Measurements from ENCODE around the gene LTBP2. TPM values are rescaled to one million over a fixed set of nuclear protein-coding genes. Genes with fewer than 3 reads are reported as not detected.
A peak's percentile ranks its signal among the peaks of the same experiment; 100 is the strongest.

The LTBP2 gene
- total and polyA plus RNA-seq, 2 of the 13 experiments (the other 11 are each of a cell fraction or from before 2014, with no cell fraction given): 0.20 to 0.41 TPM

DNA sequence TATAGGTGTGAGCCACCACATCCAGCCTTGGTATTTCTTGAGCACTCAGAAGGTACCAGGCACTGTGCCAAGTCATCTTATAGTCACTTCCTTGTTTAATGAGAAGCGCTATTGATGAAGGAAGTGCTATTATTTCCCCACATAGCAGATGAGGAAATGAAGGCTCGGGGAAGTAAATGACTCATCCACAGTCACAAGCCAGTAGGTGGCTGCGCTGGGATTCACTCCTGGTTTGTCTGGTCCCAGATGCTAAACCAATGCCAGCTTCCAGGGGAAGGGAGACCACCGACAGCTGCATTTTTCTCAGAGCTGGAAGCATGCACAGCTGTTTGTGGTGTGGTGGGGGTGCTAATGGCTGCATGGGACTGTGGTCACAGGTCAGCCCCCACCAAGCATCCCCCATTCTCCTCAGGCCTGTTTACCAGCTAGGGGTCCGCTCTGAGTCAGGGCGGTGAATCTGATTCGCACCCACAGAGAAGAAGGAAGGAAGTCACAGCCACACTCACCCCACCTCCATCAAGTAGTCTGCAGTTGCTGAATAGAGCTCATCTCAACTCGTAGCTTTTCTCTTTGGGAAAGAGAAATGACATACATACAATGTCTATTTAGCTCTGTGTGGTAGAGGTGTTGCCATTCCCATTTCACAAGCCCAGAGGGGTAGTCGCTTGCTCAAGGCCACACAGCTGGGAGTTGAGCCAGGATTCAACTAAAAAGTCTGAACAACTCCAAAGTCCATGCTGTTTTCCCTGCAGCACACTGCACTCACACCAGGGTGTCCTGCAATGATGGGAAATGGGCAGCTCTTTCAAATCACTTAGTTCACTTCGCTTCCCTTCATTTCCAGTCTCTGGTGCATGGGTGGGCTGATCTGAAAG is 6.3 kb upstream of the LTBP2 start (continued):
- TF ChIP-seq, protein P1, sequence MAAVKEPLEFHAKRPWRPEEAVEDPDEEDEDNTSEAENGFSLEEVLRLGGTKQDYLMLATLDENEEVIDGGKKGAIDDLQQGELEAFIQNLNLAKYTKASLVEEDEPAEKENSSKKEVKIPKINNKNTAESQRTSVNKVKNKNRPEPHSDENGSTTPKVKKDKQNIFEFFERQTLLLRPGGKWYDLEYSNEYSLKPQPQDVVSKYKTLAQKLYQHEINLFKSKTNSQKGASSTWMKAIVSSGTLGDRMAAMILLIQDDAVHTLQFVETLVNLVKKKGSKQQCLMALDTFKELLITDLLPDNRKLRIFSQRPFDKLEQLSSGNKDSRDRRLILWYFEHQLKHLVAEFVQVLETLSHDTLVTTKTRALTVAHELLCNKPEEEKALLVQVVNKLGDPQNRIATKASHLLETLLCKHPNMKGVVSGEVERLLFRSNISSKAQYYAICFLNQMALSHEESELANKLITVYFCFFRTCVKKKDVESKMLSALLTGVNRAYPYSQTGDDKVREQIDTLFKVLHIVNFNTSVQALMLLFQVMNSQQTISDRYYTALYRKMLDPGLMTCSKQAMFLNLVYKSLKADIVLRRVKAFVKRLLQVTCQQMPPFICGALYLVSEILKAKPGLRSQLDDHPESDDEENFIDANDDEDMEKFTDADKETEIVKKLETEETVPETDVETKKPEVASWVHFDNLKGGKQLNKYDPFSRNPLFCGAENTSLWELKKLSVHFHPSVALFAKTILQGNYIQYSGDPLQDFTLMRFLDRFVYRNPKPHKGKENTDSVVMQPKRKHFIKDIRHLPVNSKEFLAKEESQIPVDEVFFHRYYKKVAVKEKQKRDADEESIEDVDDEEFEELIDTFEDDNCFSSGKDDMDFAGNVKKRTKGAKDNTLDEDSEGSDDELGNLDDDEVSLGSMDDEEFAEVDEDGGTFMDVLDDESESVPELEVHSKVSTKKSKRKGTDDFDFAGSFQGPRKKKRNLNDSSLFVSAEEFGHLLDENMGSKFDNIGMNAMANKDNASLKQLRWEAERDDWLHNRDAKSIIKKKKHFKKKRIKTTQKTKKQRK (IDR thresholded peaks at IDR 0.05; ENCODE audit: low read length): no peak
- TF ChIP-seq SPEN (CRISPR knock-in tag; IDR thresholded peaks at IDR 0.05; ENCODE audit: low read depth) (peak; percentile 39; the same call in 1 of the 2 replicates), TFAP4 (IDR thresholded peaks at IDR 0.05; ENCODE audit: borderline replicate concordance, low read depth) (peak; percentile 43; the same call in 1 of the 2 replicates), ZNF496 (CRISPR knock-in tag; IDR thresholded peaks at IDR 0.05; ENCODE audit: insufficient replicate concordance) (no peak), LCORL (IDR thresholded peaks at IDR 0.05) (no peak), LCORL (CRISPR knock-in tag; IDR thresholded peaks at IDR 0.05) (peak; percentile 78; the same call in 1 of the 2 replicates), XBP1 (CRISPR knock-in tag; IDR thresholded peaks at IDR 0.05) (no peak), CEBPG (CRISPR knock-in tag; IDR thresholded peaks at IDR 0.05) (peak; percentile 66; the same call in 1 of the 2 replicates), ZNF782 (CRISPR knock-in tag; IDR thresholded peaks at IDR 0.05; ENCODE audit: borderline replicate concordance) (no peak), AGO2 (optimal IDR thresholded peaks at IDR 0.05; ENCODE audit: low read depth, low read length) (no peak), ZBTB42 (CRISPR knock-in tag; IDR thresholded peaks at IDR 0.05) (no peak), ZNF3 (CRISPR knock-in tag; IDR thresholded peaks at IDR 0.05) (no peak), KAT8 (CRISPR knock-in tag; IDR thresholded peaks at IDR 0.05) (no peak), POLR2AphosphoS2 (IDR thresholded peaks at IDR 0.05; ENCODE audit: low read depth, low read length) (no peak), ZNF501 (CRISPR knock-in tag; IDR thresholded peaks at IDR 0.05) (no peak), MXI1 (IDR thresholded peaks at IDR 0.05; ENCODE audit: borderline replicate concordance, low read depth, low read length) (0 out of 3 replicates have a peak, but pooled peaks have one; percentile 22), SMARCC2 (IDR thresholded peaks at IDR 0.05) (no peak), RORA (CRISPR knock-in tag; IDR thresholded peaks at IDR 0.05) (no peak)
- TF ChIP-seq, protein P2, sequence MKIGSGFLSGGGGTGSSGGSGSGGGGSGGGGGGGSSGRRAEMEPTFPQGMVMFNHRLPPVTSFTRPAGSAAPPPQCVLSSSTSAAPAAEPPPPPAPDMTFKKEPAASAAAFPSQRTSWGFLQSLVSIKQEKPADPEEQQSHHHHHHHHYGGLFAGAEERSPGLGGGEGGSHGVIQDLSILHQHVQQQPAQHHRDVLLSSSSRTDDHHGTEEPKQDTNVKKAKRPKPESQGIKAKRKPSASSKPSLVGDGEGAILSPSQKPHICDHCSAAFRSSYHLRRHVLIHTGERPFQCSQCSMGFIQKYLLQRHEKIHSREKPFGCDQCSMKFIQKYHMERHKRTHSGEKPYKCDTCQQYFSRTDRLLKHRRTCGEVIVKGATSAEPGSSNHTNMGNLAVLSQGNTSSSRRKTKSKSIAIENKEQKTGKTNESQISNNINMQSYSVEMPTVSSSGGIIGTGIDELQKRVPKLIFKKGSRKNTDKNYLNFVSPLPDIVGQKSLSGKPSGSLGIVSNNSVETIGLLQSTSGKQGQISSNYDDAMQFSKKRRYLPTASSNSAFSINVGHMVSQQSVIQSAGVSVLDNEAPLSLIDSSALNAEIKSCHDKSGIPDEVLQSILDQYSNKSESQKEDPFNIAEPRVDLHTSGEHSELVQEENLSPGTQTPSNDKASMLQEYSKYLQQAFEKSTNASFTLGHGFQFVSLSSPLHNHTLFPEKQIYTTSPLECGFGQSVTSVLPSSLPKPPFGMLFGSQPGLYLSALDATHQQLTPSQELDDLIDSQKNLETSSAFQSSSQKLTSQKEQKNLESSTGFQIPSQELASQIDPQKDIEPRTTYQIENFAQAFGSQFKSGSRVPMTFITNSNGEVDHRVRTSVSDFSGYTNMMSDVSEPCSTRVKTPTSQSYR (CRISPR knock-in tag; IDR thresholded peaks at IDR 0.05; ENCODE audit: borderline replicate concordance): no peak; the same call in 1 of the 2 replicates

Data from HepG2 (cell line).